Measurements from ENCODE around the gene EPS8L3.

DNA sequence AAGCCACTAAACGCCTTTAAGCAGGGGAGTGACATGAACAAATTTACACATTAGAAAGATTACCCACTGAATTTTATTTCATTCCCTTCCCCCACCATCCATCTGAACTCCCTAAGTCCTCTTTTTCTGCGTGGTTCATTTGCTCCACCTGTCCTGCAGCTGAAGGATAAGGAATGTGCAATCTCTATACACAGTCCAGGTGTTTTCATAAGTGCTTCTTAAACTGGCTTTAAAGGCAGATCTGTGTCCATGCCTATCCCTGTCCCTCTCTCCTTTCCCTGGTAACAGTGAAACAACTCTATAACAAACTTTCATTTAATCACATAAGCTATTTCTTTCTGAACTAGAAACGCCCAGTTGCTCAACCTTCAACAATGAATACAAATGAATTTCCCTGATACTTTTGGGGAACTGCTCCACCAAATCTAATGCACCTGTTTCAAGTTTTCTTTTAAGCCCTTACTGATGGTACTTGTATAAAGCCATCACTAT is 31.3 kb downstream of the EPS8L3 start:
- TF ChIP-seq POLR2A (IDR thresholded peaks at IDR 0.05): no peak
- TF ChIP-seq, protein P1, sequence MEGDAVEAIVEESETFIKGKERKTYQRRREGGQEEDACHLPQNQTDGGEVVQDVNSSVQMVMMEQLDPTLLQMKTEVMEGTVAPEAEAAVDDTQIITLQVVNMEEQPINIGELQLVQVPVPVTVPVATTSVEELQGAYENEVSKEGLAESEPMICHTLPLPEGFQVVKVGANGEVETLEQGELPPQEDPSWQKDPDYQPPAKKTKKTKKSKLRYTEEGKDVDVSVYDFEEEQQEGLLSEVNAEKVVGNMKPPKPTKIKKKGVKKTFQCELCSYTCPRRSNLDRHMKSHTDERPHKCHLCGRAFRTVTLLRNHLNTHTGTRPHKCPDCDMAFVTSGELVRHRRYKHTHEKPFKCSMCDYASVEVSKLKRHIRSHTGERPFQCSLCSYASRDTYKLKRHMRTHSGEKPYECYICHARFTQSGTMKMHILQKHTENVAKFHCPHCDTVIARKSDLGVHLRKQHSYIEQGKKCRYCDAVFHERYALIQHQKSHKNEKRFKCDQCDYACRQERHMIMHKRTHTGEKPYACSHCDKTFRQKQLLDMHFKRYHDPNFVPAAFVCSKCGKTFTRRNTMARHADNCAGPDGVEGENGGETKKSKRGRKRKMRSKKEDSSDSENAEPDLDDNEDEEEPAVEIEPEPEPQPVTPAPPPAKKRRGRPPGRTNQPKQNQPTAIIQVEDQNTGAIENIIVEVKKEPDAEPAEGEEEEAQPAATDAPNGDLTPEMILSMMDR (IDR thresholded peaks at IDR 0.05): no peak
